EL (cell line): Measurements from ENCODE around the gene RLBP1.
A peak's percentile ranks its signal among the peaks of the same experiment; 100 is the strongest.

ENCODE experiments used
- DNase-seq: peaks from one replicate; pipeline ENCODE4 v3.0.0-alpha.2; 2016

The RLBP1 gene

GRCh38 chr15:89205991-89206585, 15.3 kb downstream of the RLBP1 start:
- DNase-seq, result no peak

GRCh38 chr15:89203705-89204273, 17.6 kb downstream of the RLBP1 start:
- no peak for DNase-seq

GRCh38 chr15:89201465-89202005, 19.8 kb downstream of the RLBP1 start:
- DNase-seq, result no peak

- DNase-seq, result no peak
Measured at GRCh38 chr15:89200182-89200581, 21.2 kb downstream of the RLBP1 start.

- no peak for DNase-seq
Measured at GRCh38 chr15:89199746-89200145, 21.6 kb downstream of the RLBP1 start.

GRCh38 chr15:89198934-89199333, 22.4 kb downstream of the RLBP1 start:
- no peak for DNase-seq

- no peak for DNase-seq
Measured at GRCh38 chr15:89198196-89198595, 23.2 kb downstream of the RLBP1 start.

GRCh38 chr15:89197503-89197971, 23.8 kb downstream of the RLBP1 start:
- no peak for DNase-seq

GRCh38 chr15:89196994-89197393, 24.4 kb downstream of the RLBP1 start:
- no peak for DNase-seq

- DNase-seq, result no peak
Measured at GRCh38 chr15:89196241-89196640, 25.1 kb downstream of the RLBP1 start.

- DNase-seq, result peak; percentile 72
Measured at GRCh38 chr15:89195836-89196235, 25.5 kb downstream of the RLBP1 start.

GRCh38 chr15:89194608-89195007, 26.8 kb downstream of the RLBP1 start:
- DNase-seq, result no peak

- DNase-seq, result peak; percentile 20
Measured at GRCh38 chr15:89192766-89193165, 28.6 kb downstream of the RLBP1 start.

- DNase-seq, result no peak
Measured at GRCh38 chr15:89192136-89192535, 29.2 kb downstream of the RLBP1 start.

GRCh38 chr15:89187986-89188514, 33.3 kb downstream of the RLBP1 start:
- peak; percentile 40 for DNase-seq

GRCh38 chr15:89187301-89187985, 33.9 kb downstream of the RLBP1 start:
- no peak for DNase-seq

- no peak for DNase-seq
Measured at GRCh38 chr15:89186803-89187202, 34.6 kb downstream of the RLBP1 start.

- no peak for DNase-seq
Measured at GRCh38 chr15:89184886-89185526, 36.4 kb downstream of the RLBP1 start.

GRCh38 chr15:89184357-89184756, 37.0 kb downstream of the RLBP1 start:
- DNase-seq, result no peak

GRCh38 chr15:89179966-89180875, 41.2 kb downstream of the RLBP1 start:
- DNase-seq, result peak; percentile 71

- DNase-seq, result no peak
Measured at GRCh38 chr15:89178307-89178977, 42.9 kb downstream of the RLBP1 start.
